ENCODE results near the gene SPAG4. TPM values are rescaled to one million over a fixed set of nuclear protein-coding genes. Genes with fewer than 3 reads are reported as not detected.
A peak's percentile ranks its signal among the peaks of the same experiment; 100 is the strongest.

The SPAG4 gene
- total and polyA plus RNA-seq, 10 of the 15 experiments (the other 5 are each of a cell fraction or from before 2014, with no cell fraction given), result 0.90 to 12.5 (median 2.4) TPM

GRCh38 chr20:35617397-35618262, 2.0 kb downstream of the SPAG4 start (continued):
- no peak for TF ChIP-seq SMAD1 (IDR thresholded peaks at IDR 0.05; ENCODE audit: low read depth, partially characterized antibody)
- TF ChIP-seq RFX5 (IDR thresholded peaks at IDR 0.05; ENCODE audit: low read depth, low read length), result no peak
- TF ChIP-seq YY1 (IDR thresholded peaks at IDR 0.05; ENCODE audit: low read depth, low read length), result 0 out of 2 replicates have a peak, but pooled peaks have one; percentile 22
- TF ChIP-seq EGR1 (IDR thresholded peaks at IDR 0.05; ENCODE audit: borderline replicate concordance in 1 of 2, low read depth in 2 of 2, low read length in 2 of 2), result no peak
- TF ChIP-seq FOS (IDR thresholded peaks at IDR 0.05; ENCODE audit: borderline replicate concordance, extremely low read depth, insufficient read length), result no peak
- TF ChIP-seq ZBTB40 (IDR thresholded peaks at IDR 0.05; ENCODE audit: borderline replicate concordance), result 0 out of 2 replicates have a peak, but pooled peaks have one; percentile 20
- no peak; the same call in 1 of the 2 replicates for TF ChIP-seq MTA2 (IDR thresholded peaks at IDR 0.05; ENCODE audit: low read depth)
- peak; percentile 41; the same call in 1 of the 2 replicates for TF ChIP-seq PAX5 (IDR thresholded peaks at IDR 0.05; ENCODE audit: borderline replicate concordance, low read depth, low read length)
- TF ChIP-seq EP300 (IDR thresholded peaks at IDR 0.05; ENCODE audit: borderline replicate concordance in 1 of 2, control insufficient read depth in 1 of 2, low read depth in 2 of 2, low read length in 2 of 2), result 0 out of 4 replicates have a peak, but pooled peaks of 1 of the 2 experiments have one; percentile 24
- TF ChIP-seq POLR2AphosphoS2 (IDR thresholded peaks at IDR 0.05; ENCODE audit: low read depth, low read length), result no peak
- 0 out of 2 replicates have a peak, but pooled peaks have one; percentile 7 for TF ChIP-seq IRF4 (IDR thresholded peaks at IDR 0.05; ENCODE audit: low read depth, low read length)
- TF ChIP-seq MYC (IDR thresholded peaks at IDR 0.05; ENCODE audit: insufficient read depth, insufficient read length, insufficient replicate concordance, low read length, severe bottlenecking), result no peak
- TF ChIP-seq TCF3 (IDR thresholded peaks at IDR 0.05; ENCODE audit: borderline replicate concordance, insufficient read depth, low read depth, low read length), result no peak
- peak; percentile 96 for TF ChIP-seq MEF2B (IDR thresholded peaks at IDR 0.05; ENCODE audit: partially characterized antibody, poor library complexity, severe bottlenecking)
- no peak for TF ChIP-seq CHD2 (IDR thresholded peaks at IDR 0.05; ENCODE audit: borderline replicate concordance, low read depth, low read length)
- TF ChIP-seq JUNB (IDR thresholded peaks at IDR 0.05), result no peak
- TF ChIP-seq ZBTB33 (IDR thresholded peaks at IDR 0.05), result no peak
- peak; percentile 40 for TF ChIP-seq IKZF1 (conservative IDR thresholded peaks at IDR 0.05)

All from GM12878 (cell line).